SU-DHL-6 (cell line): ENCODE results near the gene SAXO1.
"Not testable (repeated sequence)": the region's sequence is repeated elsewhere in the genome, so short reads cannot be mapped to it uniquely, and the experiment has no call there.

Source experiments
- H2AFZ ChIP-seq: fragments of 200-600 bp; sonication (generic); 2 replicates; pipeline ENCODE4 v1.6.1; 2014; ENCODE audit warnings: low read depth, mild to moderate bottlenecking, moderate library complexity, mixed read lengths, antibody characterized with exemption, low read length; ENCODE audit not compliant: severe bottlenecking
- H3F3A ChIP-seq: fragments of 200-600 bp; shearing (Covaris generic); 2 replicates; pipeline ENCODE4 v1.6.0; 2016; ENCODE audit warnings: antibody characterized with exemption, mild to moderate bottlenecking; ENCODE audit not compliant: insufficient read depth
- H3K27ac ChIP-seq: fragments of 200-600 bp; sonication (generic); 2 replicates; pipeline ENCODE4 v1.5.1; 2016; ENCODE audit warnings: low read depth, mild to moderate bottlenecking, low read length, moderate library complexity, mixed read lengths
- H3K27me3 ChIP-seq: fragments of 200-600 bp; sonication (generic), shearing (Covaris generic); 2 replicates; pipeline ENCODE4 v1.6.0; 2014; ENCODE audit warnings: mild to moderate bottlenecking, low read length
- H3K36me3 ChIP-seq: fragments of 200-600 bp; sonication (generic); 2 replicates; pipeline ENCODE4 v1.6.1; 2014; ENCODE audit warnings: mild to moderate bottlenecking, low read length, mixed read lengths
- H3K4me2 ChIP-seq: fragments of 300-600, 200-600 bp; shearing (Covaris generic), sonication (generic); 2 replicates; pipeline ENCODE4 v1.6.0; 2014; ENCODE audit warnings: low read length, low read depth, mild to moderate bottlenecking; ENCODE audit not compliant: poor library complexity, severe bottlenecking
- H3K4me3 ChIP-seq: fragments of 200-600 bp; sonication (generic); 2 replicates; pipeline ENCODE4 v1.5.1; 2014; ENCODE audit warnings: antibody characterized with exemption, low read length, mild to moderate bottlenecking, mixed read lengths; ENCODE audit not compliant: insufficient read depth, poor library complexity, severe bottlenecking
- H3K79me2 ChIP-seq: fragments of 200-600 bp; sonication (generic); 2 replicates; pipeline ENCODE4 v1.6.1; 2014; ENCODE audit warnings: mild to moderate bottlenecking, low read length, moderate library complexity; ENCODE audit not compliant: insufficient read depth
- H3K9ac ChIP-seq: fragments of 200-600 bp; sonication (generic); 2 replicates; pipeline ENCODE4 v1.7.0; 2014; ENCODE audit warnings: mild to moderate bottlenecking, low read length
- H3K9me2 ChIP-seq: fragments of 200-600 bp; sonication (generic); replicated peaks from 2 replicates; pipeline ENCODE4 v1.6.1; 2014; ENCODE audit warnings: low read length; ENCODE audit not compliant: insufficient read depth
- H3K9me3 ChIP-seq: fragments of 200-600 bp; sonication (generic); 2 replicates; pipeline ENCODE4 v1.6.1; 2014; ENCODE audit warnings: low read length, mixed read lengths; ENCODE audit not compliant: insufficient read depth
- H4K20me1 ChIP-seq: fragments of 200-600 bp; sonication (generic); 2 replicates; pipeline ENCODE4 v1.6.1; 2014; ENCODE audit warnings: low read depth, mild to moderate bottlenecking, antibody characterized with exemption, low read length, moderate library complexity, mixed read lengths
- CTCF ChIP-seq: fragments of 200-600 bp; sonication (generic); IDR thresholded peaks from one replicate; pipeline ENCODE4 v1.5.1; 2017; ENCODE audit warnings: antibody characterized with exemption, mild to moderate bottlenecking, low read length, moderate library complexity; ENCODE audit not compliant: insufficient read depth, poor library complexity, severe bottlenecking
- EZH2phosphoT487 ChIP-seq: fragments of 200-600 bp; sonication (generic), shearing (Covaris generic); conservative IDR thresholded peaks from 2 replicates; pipeline ENCODE4 v1.6.1; 2018; ENCODE audit warnings: mild to moderate bottlenecking, antibody characterized with exemption, low read length, moderate library complexity, mixed read lengths

SAXO1 gene

GRCh38 chr9:18994263-18994916, 38.6 kb downstream of the SAXO1 start:
- Histone ChIP-seq H3K9me3 (peaks cover 3% of the 10 kb centered on the region; the same call in 1 of the 2 replicates), H3F3A (no peaks in the 10 kb centered on the region), H3K27me3 (no peaks in the 10 kb centered on the region; the same call in 1 of the 2 replicates), H4K20me1 (no peaks in the 10 kb centered on the region), H2AFZ (no peak overlapping the region), H3K9me2 (no peaks in the 10 kb centered on the region), H3K79me2 (no peaks in the 10 kb centered on the region), H3K4me2 (no peak overlapping the region), H3K36me3 (no peaks in the 10 kb centered on the region), H3K9ac (no peak overlapping the region), H3K4me3 (no peak overlapping the region), H3K27ac (no peak overlapping the region)
- TF ChIP-seq EZH2phosphoT487 (no peak), CTCF (no peak)

GRCh38 chr9:18991197-18991596, 41.8 kb downstream of the SAXO1 start:
- not testable (repeated sequence) for H3F3A ChIP-seq, H3K9ac ChIP-seq, H4K20me1 ChIP-seq, H3K9me3 ChIP-seq, H3K4me3 ChIP-seq, H2AFZ ChIP-seq, H3K36me3 ChIP-seq, H3K79me2 ChIP-seq, H3K27me3 ChIP-seq, H3K9me2 ChIP-seq, H3K27ac ChIP-seq, H3K4me2 ChIP-seq

- Histone ChIP-seq H3K79me2 (no peaks in the 10 kb centered on the region), H3F3A (no peaks in the 10 kb centered on the region), H3K9me2 (no peaks in the 10 kb centered on the region), H3K36me3 (no peaks in the 10 kb centered on the region), H3K4me3 (no peak overlapping the region), H3K9ac (no peak overlapping the region), H4K20me1 (no peaks in the 10 kb centered on the region), H3K9me3 (no peaks in the 10 kb centered on the region), H3K4me2 (no peak overlapping the region), H3K27ac (no peak overlapping the region), H3K27me3 (no peaks in the 10 kb centered on the region; the same call in 1 of the 2 replicates), H2AFZ (no peak overlapping the region)
- no peak for TF ChIP-seq EZH2phosphoT487
- no peak for TF ChIP-seq CTCF
These were observed 42.5 kb downstream of the SAXO1 start for GRCh38 chr9:18990494-18990893.

GRCh38 chr9:18989865-18990264, 43.1 kb downstream of the SAXO1 start:
- Histone ChIP-seq H3K27me3 (no peaks in the 10 kb centered on the region; the same call in 1 of the 2 replicates), H3K36me3 (no peaks in the 10 kb centered on the region), H3F3A (no peaks in the 10 kb centered on the region), H4K20me1 (no peaks in the 10 kb centered on the region), H3K4me2 (no peak overlapping the region), H3K9me3 (no peaks in the 10 kb centered on the region), H3K4me3 (no peak overlapping the region), H2AFZ (no peak overlapping the region), H3K27ac (no peak overlapping the region), H3K9me2 (no peaks in the 10 kb centered on the region), H3K9ac (no peak overlapping the region), H3K79me2 (no peaks in the 10 kb centered on the region)
- TF ChIP-seq CTCF (no peak), EZH2phosphoT487 (no peak)
